Activated T-cell treated with anti-CD3 and anti-CD28 coated beads, Interleukin-2, amount 50 U/mL, for 4 hours (primary cell): ENCODE results near the gene TMEM164. TPM values are rescaled to one million over a fixed set of nuclear protein-coding genes. Genes with fewer than 3 reads are reported as not detected.
"Not testable (repeated sequence)": the region's sequence is repeated elsewhere in the genome, so short reads cannot be mapped to it uniquely, and the experiment has no call there.

Experiments used
- ATAC-seq, 2 donors: fragments of 200-7000 bp; cut with Tn5 transposase; one replicate each; pipeline ENCODE4 v1.10.0; 2021
- DNase-seq: peaks from one replicate; pipeline ENCODE4 v3.0.0-alpha.2; 2020
- H3K27me3 Mint-ChIP-seq: one replicate; pipeline ENCODE4 v1.8.0; 2021; ENCODE audit warnings: low read depth, mixed read lengths
- H3K36me3 Mint-ChIP-seq: one replicate; pipeline ENCODE4 v1.8.0; 2022; ENCODE audit warnings: mixed read lengths; ENCODE audit not compliant: insufficient read depth
- H3K4me1 Mint-ChIP-seq: one replicate; pipeline ENCODE4 v1.8.0; 2021; ENCODE audit warnings: low read depth, mixed read lengths
- H3K4me3 Mint-ChIP-seq: one replicate; pipeline ENCODE4 v1.8.0; 2021; ENCODE audit warnings: mild to moderate bottlenecking, moderate library complexity, mixed read lengths
- H3K9me3 Mint-ChIP-seq: one replicate; pipeline ENCODE4 v1.8.0; 2021; ENCODE audit warnings: mixed read lengths
- total RNA-seq, 3 donors: library from RNA; stranded (reverse); gene quantifications; one replicate each; pipeline ENCODE4 v1.2.1, GENCODE V29; 2021

TMEM164 gene
- total RNA-seq, 3 donors from 2014 or later: 8.6 to 10.6 (median 10.5) TPM

DNA sequence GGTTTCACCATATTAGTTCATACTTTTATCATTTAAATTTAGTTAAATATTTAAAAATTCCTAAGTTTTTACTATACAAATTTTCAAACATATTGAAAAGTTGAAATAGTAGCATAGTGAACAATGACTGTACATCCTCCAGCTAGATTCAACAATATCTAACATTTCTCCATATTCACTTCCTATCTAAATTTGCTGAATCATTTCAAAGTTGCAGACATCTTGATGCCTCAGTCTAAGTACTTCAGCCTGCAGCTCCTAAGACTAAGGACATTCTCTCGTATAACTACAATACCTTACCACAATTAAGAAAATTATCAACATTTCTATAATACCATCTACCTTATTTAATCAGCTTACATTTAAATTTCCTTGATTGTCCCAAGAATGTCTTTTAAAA is 132.7 kb downstream of the TMEM164 start:
- H3K36me3 Mint-ChIP-seq: peaks cover 4% of the 10 kb centered on the region
- ATAC-seq: no peak
- H3K4me1 Mint-ChIP-seq: no peaks in the 10 kb centered on the region
- H3K9me3 Mint-ChIP-seq: no peaks in the 10 kb centered on the region
- DNase-seq: no peak
- H3K27me3 Mint-ChIP-seq: no peaks in the 10 kb centered on the region
- no peak overlapping the region for H3K4me3 Mint-ChIP-seq

DNA sequence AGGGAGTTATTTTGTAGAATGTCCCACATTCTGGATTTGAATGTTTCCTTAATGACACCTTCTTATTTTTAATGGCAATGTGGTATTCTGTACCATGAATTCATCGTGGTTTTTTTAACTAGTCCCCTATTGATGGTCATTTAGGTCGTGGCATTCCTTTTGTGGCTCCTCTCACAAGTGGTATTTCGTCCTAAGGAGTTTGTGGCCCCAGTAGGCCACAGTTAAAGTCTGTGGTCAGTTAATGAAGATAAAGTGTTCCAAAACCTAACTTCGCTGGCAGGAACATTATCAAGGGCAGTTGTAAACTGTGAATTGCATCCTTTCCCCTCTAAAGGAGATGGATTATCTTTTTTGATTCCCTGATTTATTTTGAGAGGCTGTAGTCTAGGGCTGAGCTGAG is 133.2 kb downstream of the TMEM164 start:
- ATAC-seq: no peak

DNA sequence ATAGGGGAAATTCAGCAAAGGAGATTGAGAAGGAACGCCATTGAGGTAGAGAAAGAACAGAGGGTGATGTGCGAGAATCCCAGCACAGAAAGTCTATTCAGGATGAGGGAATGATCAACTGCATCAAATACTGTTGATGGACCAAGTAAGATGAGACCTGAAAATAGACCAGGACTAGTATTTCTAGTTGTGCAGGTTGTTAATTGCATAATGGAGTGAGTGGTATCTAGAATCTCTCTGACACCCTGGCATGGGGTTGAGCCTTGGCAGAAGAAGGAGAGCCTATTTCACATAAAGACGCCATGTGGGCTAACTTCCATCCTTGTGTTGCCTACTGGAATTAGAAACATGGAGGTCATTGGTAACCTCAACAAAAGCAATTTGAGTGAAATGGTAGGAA is 135.6 kb downstream of the TMEM164 start:
- Mint-ChIP-seq H3K9me3 (no peaks in the 10 kb centered on the region), H3K4me3 (no peak overlapping the region), H3K27me3 (no peaks in the 10 kb centered on the region), H3K36me3 (peaks cover 4% of the 10 kb centered on the region), H3K4me1 (peaks cover 1% of the 10 kb centered on the region)
- DNase-seq: no peak
- no peak for ATAC-seq

More for the DNA sequence above, 133.2 kb downstream of the TMEM164 start:
- Mint-ChIP-seq H3K27me3 (no peaks in the 10 kb centered on the region), H3K4me3 (no peak overlapping the region), H3K4me1 (no peaks in the 10 kb centered on the region), H3K9me3 (no peaks in the 10 kb centered on the region), H3K36me3 (peaks cover 4% of the 10 kb centered on the region)
- no peak for DNase-seq

DNA sequence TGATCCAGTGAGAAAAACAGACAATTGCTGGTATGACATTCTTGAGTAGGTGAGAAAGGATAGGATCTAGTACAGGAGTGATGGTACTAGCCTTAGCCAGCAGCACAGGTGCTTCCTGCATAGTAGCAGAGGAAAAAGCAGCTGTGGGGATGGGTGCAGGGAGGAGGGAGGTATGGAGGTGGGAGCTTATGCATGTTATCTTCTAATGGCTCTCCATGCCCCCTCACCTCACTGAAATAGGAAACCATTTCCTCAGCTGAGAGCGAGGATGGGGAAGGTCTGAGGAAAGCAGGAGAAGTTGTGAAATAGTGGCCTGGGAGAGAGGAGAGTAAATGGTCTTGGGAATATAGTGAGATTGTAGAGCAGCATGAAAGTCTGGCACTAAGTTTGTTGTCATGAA is 136.3 kb downstream of the TMEM164 start:
- H3K4me1 Mint-ChIP-seq: peaks cover 1% of the 10 kb centered on the region
- H3K36me3 Mint-ChIP-seq: no peaks in the 10 kb centered on the region
- no peaks in the 10 kb centered on the region for H3K27me3 Mint-ChIP-seq
- no peak overlapping the region for H3K4me3 Mint-ChIP-seq
- no peak for DNase-seq
- H3K9me3 Mint-ChIP-seq: no peaks in the 10 kb centered on the region
- no peak for ATAC-seq

DNA sequence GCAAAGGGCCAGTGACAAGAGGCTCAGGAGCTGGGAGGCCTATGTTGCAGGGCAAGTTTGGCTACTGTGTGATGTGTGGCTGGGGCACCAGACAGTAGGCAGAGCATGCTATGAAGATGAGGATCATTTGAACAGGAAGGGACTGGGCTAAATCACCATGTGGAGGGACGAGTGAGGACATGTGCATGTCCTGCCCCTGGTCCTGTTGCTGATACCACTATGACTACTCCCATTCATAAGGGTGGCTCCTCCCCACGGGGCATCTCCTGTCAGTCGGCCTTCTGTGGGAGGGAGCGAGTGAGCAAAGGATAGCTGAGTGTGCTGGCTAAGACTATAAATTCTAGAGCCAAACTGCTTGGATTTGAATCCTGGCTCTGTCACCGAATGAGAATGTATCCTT is 139.2 kb downstream of the TMEM164 start:
- ATAC-seq: no peak
- no peak overlapping the region for H3K4me3 Mint-ChIP-seq
- no peaks in the 10 kb centered on the region for H3K9me3 Mint-ChIP-seq
- no peak for DNase-seq
- H3K27me3 Mint-ChIP-seq: no peaks in the 10 kb centered on the region
- H3K4me1 Mint-ChIP-seq: peaks cover 1% of the 10 kb centered on the region
- H3K36me3 Mint-ChIP-seq: no peaks in the 10 kb centered on the region

DNA sequence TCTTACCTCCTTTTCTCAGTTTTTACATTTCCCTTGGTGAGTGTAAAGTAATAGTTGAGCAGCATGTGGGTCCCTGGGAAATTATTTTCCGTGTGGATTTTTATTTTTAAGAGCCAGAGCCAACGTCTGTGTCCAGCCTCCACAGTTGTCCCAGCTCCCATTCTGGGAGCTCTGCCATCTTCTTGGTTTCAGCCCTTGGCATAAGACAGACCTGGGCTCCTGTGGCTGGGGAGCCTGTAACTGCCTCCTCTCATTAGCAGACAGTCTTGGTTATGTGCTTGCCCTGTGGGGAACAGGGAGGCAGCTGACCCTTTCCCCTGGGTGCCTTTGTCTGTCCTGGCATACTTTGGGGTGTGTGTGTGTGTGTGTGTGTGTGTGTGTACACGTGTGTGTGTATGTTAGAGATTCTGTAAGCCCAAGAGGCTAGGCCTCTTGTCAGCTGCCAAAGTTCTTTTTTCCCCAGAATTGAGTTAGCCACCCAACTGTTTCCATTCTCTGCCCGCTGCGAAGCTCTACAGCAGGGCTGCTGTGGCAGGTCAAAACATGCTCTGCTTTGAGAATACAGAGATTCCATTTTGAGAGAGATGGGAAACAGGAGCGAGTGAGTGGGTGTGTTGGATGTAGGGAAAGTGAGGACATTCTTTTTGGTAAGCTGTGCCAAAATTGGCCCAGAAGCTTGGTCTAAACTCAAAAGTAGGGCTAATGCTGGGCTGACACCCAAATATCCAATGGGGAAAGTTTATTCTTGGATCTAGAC is 140.7 kb downstream of the TMEM164 start:
- ATAC-seq (no peak), DNase-seq (no peak)
- Mint-ChIP-seq H3K36me3 (peaks cover 3% of the 10 kb centered on the region), H3K9me3 (no peaks in the 10 kb centered on the region), H3K4me1 (peaks cover 1% of the 10 kb centered on the region), H3K27me3 (no peaks in the 10 kb centered on the region), H3K4me3 (no peak overlapping the region)

DNA sequence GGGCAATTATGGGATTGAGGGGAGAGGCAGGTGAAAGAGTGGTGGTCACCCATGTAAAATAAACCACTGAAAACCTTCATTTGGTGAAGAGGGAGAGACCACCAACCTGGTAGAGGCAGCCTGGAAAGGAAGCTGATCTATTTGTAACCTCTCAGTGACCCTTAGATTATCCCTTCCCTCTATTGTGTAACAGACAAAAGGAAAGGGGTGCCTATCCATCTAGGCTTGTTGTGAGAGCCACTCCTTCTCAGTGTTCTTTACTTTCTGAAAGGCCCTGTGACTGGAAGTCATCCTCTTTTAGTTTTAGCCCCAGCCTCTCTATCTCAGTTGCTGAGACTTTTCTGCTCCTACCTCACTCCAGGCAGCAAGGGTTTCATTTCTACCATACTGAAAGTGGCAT is 142.4 kb downstream of the TMEM164 start:
- DNase-seq: no peak
- ATAC-seq: no peak
- peaks cover 8% of the 10 kb centered on the region for H3K36me3 Mint-ChIP-seq
- no peaks in the 10 kb centered on the region for H3K27me3 Mint-ChIP-seq
- no peak overlapping the region for H3K4me3 Mint-ChIP-seq
- H3K9me3 Mint-ChIP-seq: no peaks in the 10 kb centered on the region
- H3K4me1 Mint-ChIP-seq: peaks cover 1% of the 10 kb centered on the region

DNA sequence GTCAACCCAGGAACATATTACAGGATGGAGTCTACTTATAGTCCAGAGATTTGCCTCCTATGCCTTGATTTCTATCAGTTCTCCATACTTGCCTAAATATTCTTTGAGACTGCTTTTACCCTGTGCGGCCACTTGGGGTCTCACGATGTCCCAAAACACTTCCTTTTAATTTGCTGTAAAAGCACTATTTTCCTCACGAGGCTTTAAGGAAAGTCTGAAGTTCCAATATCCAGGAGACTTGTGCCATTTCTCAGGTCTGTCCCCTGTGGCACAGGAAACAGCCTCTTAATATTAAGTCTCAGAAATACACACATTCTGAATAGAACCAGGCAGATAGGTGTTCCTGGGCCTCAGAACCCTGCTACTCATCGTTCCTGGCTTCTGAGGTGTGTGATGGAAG is 142.9 kb downstream of the TMEM164 start:
- ATAC-seq (peak in 1 of 2 donors; percentile 41), DNase-seq (no peak)
- Mint-ChIP-seq H3K9me3 (no peaks in the 10 kb centered on the region), H3K4me3 (no peak overlapping the region), H3K27me3 (no peaks in the 10 kb centered on the region), H3K36me3 (peaks cover 8% of the 10 kb centered on the region), H3K4me1 (peaks cover 1% of the 10 kb centered on the region)

DNA sequence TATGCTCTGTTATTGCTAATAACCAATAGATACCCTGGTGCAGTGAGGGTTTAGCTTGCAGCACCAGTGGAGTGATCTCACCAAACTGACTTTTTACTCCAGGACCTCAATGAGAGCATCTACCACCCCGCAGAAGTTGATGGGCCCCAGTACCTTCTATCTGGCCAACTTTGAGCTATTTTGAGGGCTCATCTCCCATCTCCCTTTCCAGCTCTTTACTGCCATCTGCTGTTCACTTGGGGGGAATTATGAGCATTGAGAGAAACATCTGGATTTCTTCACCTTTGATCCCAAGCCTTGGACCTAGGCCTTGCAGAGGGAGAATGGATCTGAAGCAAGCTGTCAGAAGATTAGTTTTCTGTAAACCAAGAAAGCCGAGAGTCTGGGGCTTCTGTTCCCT is 143.6 kb downstream of the TMEM164 start:
- Mint-ChIP-seq H3K27me3 (no peaks in the 10 kb centered on the region), H3K9me3 (no peaks in the 10 kb centered on the region), H3K36me3 (peaks cover 8% of the 10 kb centered on the region), H3K4me1 (peaks cover 1% of the 10 kb centered on the region), H3K4me3 (no peak overlapping the region)
- peak; percentile 40 to 77 for ATAC-seq
- DNase-seq: peak; percentile 6

DNA sequence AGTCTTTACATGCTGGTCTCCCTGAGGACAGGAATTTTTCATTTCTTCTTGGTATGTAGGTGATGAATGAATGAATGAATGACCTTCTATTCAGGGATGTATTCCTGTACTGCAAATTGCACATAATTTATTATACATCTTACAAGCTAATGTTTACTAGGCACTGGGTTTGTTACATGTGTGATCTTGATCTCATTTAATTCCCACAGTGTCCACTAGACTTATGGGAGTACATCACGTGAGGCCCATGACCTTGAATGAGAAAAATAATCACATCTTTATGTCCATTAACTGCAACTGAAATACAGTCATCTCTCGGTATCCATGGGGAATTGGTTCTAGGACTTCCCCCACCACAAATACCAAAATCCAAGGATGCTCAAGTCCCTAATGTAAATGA is 150.3 kb downstream of the TMEM164 start:
- Mint-ChIP-seq H3K9me3 (no peaks in the 10 kb centered on the region), H3K4me1 (no peaks in the 10 kb centered on the region), H3K36me3 (peaks cover 5% of the 10 kb centered on the region), H3K4me3 (no peak overlapping the region), H3K27me3 (no peaks in the 10 kb centered on the region)
- ATAC-seq (no peak), DNase-seq (no peak)

DNA sequence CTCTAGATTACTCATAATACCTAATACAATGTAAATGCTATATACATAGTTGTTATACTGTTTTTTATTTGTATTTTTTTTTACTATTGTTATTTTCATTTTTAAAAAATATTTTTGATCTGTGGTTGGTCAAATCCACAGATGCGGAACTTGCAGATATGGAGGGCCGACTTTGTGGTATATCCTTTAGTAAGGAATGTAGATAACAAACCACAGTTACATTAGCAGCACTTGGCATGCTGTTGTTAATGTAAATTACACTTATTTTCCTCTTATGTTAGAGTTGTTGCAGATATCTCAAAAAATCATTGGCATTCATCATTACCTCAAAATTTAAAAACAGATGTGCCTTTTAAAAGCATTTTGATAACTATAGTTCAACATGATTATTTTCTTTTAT is 151.0 kb downstream of the TMEM164 start:
- DNase-seq (no peak), ATAC-seq (no peak)
- Mint-ChIP-seq H3K4me3 (no peak overlapping the region), H3K36me3 (peaks cover 5% of the 10 kb centered on the region), H3K27me3 (no peaks in the 10 kb centered on the region), H3K4me1 (peaks cover under 1% of the 10 kb centered on the region), H3K9me3 (no peaks in the 10 kb centered on the region)

DNA sequence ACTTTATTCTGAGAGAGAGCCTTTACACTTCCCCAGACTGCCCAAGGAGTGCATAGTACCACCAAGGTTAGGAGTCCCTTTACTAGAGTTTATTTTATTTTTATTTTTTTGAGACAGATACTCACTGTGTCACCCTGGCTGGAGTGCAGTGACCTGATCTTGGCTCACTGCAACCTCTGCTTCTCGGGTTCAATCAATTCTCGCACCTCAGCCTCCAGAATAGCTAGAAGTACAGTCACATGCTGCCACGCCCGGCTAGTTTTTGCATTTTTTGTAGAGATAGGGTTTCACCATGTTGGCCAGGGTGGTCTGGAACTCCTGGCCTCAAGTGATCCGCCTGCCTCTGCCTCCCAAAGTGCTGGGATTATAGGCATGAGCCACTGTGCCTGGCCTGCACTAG is 151.4 kb downstream of the TMEM164 start:
- ATAC-seq, H3K27me3 Mint-ChIP-seq, H3K36me3 Mint-ChIP-seq, H3K4me1 Mint-ChIP-seq, H3K4me3 Mint-ChIP-seq, DNase-seq, H3K9me3 Mint-ChIP-seq: not testable (repeated sequence)

DNA sequence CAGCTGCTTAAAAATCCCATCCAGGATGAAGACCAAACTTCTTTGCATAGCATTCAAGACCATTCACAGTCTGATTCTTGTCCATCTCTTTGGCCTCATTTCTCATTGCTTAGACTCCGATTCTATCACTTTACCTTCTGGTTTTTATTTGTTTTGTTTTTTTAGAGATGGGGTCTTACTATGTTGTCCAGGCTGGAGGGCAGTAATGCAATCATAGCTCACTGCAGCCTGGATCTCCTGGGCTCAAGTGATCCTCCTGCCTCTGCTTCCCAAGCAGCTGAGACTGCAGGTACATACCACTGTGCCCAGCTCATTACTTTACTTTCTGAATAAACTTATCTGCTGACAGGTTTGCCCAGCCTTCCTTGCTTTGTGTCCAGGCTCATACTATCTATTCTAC is 152.8 kb downstream of the TMEM164 start:
- no peak for DNase-seq
- Mint-ChIP-seq H3K9me3 (no peaks in the 10 kb centered on the region), H3K4me1 (peaks cover 9% of the 10 kb centered on the region), H3K36me3 (no peaks in the 10 kb centered on the region), H3K27me3 (no peaks in the 10 kb centered on the region), H3K4me3 (no peak overlapping the region)
- ATAC-seq: no peak

DNA sequence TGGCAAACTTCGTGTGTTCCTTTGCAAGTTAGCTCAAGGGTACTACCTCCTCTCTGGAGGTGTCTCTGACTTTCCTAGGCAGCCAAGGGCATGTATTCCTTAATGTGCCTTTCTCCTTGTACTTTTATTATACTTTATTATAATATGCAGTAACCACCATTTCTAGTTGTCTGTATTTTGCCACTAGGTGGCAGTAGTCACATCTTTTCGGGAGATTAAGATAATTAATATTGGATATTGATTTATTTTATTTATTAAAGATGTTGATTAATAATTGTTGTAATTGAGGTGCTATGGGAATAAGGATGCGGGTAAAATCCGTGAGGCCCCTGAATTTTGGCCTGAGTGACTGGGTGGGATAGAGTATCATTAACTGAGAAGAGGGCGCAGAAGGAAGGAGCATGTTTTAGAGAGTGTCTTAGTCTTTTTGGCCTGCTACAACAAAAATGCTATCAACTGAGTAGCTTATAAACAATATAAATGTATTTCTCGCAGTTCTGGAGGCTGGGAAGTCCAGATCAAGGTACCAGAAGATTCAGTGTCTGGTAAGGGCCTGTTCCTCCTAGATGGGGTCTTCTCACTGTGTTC is 153.3 kb downstream of the TMEM164 start:
- no peaks in the 10 kb centered on the region for H3K27me3 Mint-ChIP-seq
- ATAC-seq (no peak), DNase-seq (no peak)
- no peak overlapping the region for H3K4me3 Mint-ChIP-seq
- peaks cover 9% of the 10 kb centered on the region for H3K4me1 Mint-ChIP-seq
- H3K36me3 Mint-ChIP-seq: no peaks in the 10 kb centered on the region
- no peaks in the 10 kb centered on the region for H3K9me3 Mint-ChIP-seq

DNA sequence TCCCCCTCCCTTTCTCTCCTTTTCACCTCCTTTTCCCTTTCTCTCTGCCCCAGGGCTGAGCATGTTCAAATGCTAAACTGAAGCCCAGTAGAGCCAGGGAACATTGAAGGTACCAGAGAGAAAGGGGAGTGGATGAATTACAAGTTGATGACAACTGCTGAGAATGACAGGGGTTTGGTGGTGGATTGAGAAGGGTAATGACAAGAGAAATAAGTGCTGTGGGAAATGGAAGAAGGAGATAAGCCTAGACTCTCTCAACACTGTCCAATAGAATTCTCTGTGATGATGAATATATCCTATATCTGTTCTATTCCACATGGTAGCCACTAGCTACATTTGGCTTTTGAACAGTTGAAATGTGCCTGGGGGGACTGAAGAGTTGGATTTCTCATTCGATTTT is 154.5 kb downstream of the TMEM164 start:
- DNase-seq (no peak), ATAC-seq (no peak)
- Mint-ChIP-seq H3K36me3 (no peaks in the 10 kb centered on the region), H3K4me1 (peaks cover 9% of the 10 kb centered on the region), H3K9me3 (no peaks in the 10 kb centered on the region), H3K4me3 (no peak overlapping the region), H3K27me3 (no peaks in the 10 kb centered on the region)
